A549 (cell line): ENCODE measurements around the gene MACROD1.

Source experiments
- CBX8 ChIP-seq: fragments of 200-600 bp; sonication (generic); IDR thresholded peaks from 2 replicates; pipeline ENCODE4 v1.6.1; 2016
- CEBPB ChIP-seq, 2 experiments: fragments of >200 bp in 1 of 2; sonication (Bioruptor Twin) in 1 of 2; formaldehyde crosslinking in 1 of 2; IDR thresholded peaks; 2 replicates each; pipeline ENCODE4 v1.6.1; 2012 to 2016
- CTCF ChIP-seq: fragments of >200 bp; sonication (Bioruptor Twin); formaldehyde crosslinking; IDR thresholded peaks from 3 replicates; pipeline ENCODE4 v1.5.1; 2016
- MAX ChIP-seq: IDR thresholded peaks from 2 replicates; pipeline ENCODE4 v1.6.1; 2012
- RFX5 ChIP-seq: fragments of 450-650 bp; IDR thresholded peaks from 2 replicates; pipeline ENCODE4 v1.7.1; 2014; ENCODE audit warnings: antibody characterized with exemption, mild to moderate bottlenecking, moderate library complexity

GRCh38 chr11:64180891-64181290 lies 15.0 kb upstream of the MACROD1 start:
- TF ChIP-seq CEBPB (IDR thresholded peaks at IDR 0.05) (no peak), MAX (no peak), CBX8 (no peak), CTCF (no peak), RFX5 (no peak)
